ENCODE measurements around the gene HAND1.

DNA sequence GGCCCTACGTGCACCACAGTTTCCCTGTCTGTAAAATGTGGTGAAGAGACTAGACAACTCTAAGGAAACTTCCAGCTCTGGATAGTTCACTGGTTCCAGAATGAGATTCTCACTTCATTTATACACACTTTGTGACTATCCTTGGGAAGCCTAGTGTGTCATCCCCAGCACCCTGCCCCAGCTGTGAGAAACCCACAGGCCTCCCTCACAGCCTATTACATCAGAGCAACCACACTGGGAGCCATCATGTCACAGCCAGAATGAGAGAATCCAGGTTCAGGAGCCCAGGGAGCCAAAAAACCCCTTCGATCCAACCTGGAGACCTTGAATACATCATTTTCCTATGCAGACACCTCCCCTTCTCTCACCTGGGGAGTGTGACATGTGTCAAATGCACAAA, 21.0 kb upstream of the HAND1 start:
- TF ChIP-seq, protein P1, sequence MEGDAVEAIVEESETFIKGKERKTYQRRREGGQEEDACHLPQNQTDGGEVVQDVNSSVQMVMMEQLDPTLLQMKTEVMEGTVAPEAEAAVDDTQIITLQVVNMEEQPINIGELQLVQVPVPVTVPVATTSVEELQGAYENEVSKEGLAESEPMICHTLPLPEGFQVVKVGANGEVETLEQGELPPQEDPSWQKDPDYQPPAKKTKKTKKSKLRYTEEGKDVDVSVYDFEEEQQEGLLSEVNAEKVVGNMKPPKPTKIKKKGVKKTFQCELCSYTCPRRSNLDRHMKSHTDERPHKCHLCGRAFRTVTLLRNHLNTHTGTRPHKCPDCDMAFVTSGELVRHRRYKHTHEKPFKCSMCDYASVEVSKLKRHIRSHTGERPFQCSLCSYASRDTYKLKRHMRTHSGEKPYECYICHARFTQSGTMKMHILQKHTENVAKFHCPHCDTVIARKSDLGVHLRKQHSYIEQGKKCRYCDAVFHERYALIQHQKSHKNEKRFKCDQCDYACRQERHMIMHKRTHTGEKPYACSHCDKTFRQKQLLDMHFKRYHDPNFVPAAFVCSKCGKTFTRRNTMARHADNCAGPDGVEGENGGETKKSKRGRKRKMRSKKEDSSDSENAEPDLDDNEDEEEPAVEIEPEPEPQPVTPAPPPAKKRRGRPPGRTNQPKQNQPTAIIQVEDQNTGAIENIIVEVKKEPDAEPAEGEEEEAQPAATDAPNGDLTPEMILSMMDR (IDR thresholded peaks at IDR 0.05; ENCODE audit: insufficient read depth, low read length, poor library complexity, severe bottlenecking): no peak
- no peak for TF ChIP-seq EZH2phosphoT487 (conservative IDR thresholded peaks at IDR 0.05; ENCODE audit: low read length)
